OCI-LY3 (cell line): ENCODE results near the gene PLEKHO1.

Experiments
- H2AFZ ChIP-seq: fragments of 200-600, 300-600 bp; shearing (Covaris generic); 2 replicates; pipeline ENCODE4 v1.6.0; 2014; ENCODE audit warnings: antibody characterized with exemption, low read depth, low read length
- H3K27ac ChIP-seq: fragments of 200-600, 300-600 bp; sonication (generic); 2 replicates; pipeline ENCODE4 v1.5.1; 2014; ENCODE audit warnings: mild to moderate bottlenecking, low read length, moderate library complexity, mixed read lengths
- H3K27me3 ChIP-seq: fragments of 200-600, 300-600 bp; sonication (generic); 2 replicates; pipeline ENCODE4 v1.6.1; 2014; ENCODE audit warnings: low read depth, low read length, mixed read lengths
- H3K36me3 ChIP-seq: fragments of 200-600, 300-600 bp; sonication (generic); replicated peaks from 2 replicates; pipeline ENCODE3; 2014; ENCODE audit warnings: low read depth, low read length, mixed read lengths
- H3K4me1 ChIP-seq: fragments of 300-600, 200-600 bp; sonication (generic); 2 replicates; pipeline ENCODE4 v1.6.1; 2014; ENCODE audit warnings: low read length, mixed read lengths
- H3K4me2 ChIP-seq: fragments of 200-600, 300-600 bp; sonication (generic); 2 replicates; pipeline ENCODE4 v1.6.1; 2014; ENCODE audit warnings: low read length, mixed read lengths
- H3K4me3 ChIP-seq: fragments of 300-600, 200-600 bp; sonication (generic); 2 replicates; pipeline ENCODE4 v1.5.1; 2014; ENCODE audit warnings: antibody characterized with exemption, mild to moderate bottlenecking, low read length, moderate library complexity
- H3K79me2 ChIP-seq: fragments of 300-600, 200-600 bp; shearing (Covaris generic); 2 replicates; pipeline ENCODE4 v1.6.1; 2014; ENCODE audit warnings: mild to moderate bottlenecking, low read length, mixed read lengths
- H3K9ac ChIP-seq: fragments of 300-600, 200-600 bp; shearing (Covaris generic); 2 replicates; pipeline ENCODE4 v1.6.0; 2014; ENCODE audit warnings: mild to moderate bottlenecking, low read length, moderate library complexity
- H3K9me3 ChIP-seq: fragments of 200-600, 300-600 bp; shearing (Covaris generic); 2 replicates; pipeline ENCODE4 v1.6.1; 2014; ENCODE audit warnings: low read length, mixed read lengths; ENCODE audit not compliant: insufficient read depth
- H4K20me1 ChIP-seq: fragments of 200-600, 300-600 bp; sonication (generic); 2 replicates; pipeline ENCODE4 v1.6.1; 2016; ENCODE audit warnings: low read length, mixed read lengths; ENCODE audit not compliant: insufficient read depth
- EZH2phosphoT487 ChIP-seq: fragments of 200-600 bp; shearing (Covaris generic); IDR thresholded peaks from 2 replicates; pipeline ENCODE4 v1.6.1; 2018; ENCODE audit warnings: antibody characterized with exemption, mixed run types, low read depth
- TF ChIP-seq, protein P1 (sequence below): fragments of 200-600, 300-600 bp; sonication (generic); IDR thresholded peaks from 2 replicates; pipeline ENCODE4 v1.5.1; 2014; ENCODE audit warnings: antibody characterized with exemption, low read length, low read depth

The PLEKHO1 gene

DNA sequence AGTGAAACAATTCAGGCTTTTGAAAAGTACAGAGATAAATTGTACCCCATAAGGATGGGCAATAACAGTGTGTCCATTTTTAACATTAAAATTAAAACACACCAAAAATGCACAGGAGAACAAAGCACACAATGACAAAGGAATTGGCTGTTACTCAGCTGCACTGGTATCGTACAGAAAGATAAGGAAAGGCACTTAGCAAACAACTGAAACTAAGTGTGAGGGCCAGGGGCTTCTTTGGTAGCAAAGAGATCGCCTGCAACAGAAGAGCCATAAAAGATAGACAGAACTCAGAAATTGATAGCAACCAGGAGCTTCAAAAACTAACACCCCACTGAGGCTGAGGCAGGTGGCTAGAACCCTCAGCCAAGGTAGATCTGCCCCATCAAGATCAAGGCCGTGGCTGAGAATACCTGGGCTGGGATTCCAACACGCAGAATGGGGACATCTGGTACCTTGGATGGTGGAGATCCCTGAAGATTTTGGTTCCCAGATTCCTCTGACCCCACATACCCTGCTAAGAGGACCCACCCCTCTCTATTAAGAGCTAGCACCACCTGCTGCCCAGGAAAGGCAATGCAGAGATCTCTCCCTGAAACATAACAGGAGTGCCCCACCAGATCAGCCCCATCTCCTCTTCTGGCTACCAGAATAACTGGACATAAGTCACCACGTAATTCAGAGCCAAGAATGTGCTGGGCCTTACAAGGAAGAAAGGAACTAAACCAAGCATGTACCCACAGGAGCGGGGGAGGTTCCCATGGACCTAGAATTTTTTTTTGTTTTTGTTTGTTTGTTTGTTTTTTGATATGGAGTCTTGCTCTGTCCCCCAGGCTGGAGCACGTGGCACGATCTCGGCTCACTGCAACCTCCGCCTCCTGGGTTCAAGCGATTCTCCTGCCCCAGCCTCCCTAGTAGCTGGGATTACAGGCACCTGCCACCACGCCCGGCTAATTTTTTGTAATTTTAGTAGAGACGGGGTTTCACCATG is 16.2 kb downstream of the PLEKHO1 start:
- H3K79me2 ChIP-seq: peaks cover 13% of the 10 kb centered on the region
- peak overlapping the region; percentile 96 for H3K9ac ChIP-seq
- no peaks in the 10 kb centered on the region for H3K27me3 ChIP-seq
- peaks cover 70% of the 10 kb centered on the region for H3K4me1 ChIP-seq
- peak overlapping the region; percentile 30; the same call in 1 of the 2 replicates for H2AFZ ChIP-seq
- no peaks in the 10 kb centered on the region for H3K9me3 ChIP-seq
- no peaks in the 10 kb centered on the region for H4K20me1 ChIP-seq
- peak overlapping the region; percentile 49 for H3K4me3 ChIP-seq
- TF ChIP-seq, protein P1, sequence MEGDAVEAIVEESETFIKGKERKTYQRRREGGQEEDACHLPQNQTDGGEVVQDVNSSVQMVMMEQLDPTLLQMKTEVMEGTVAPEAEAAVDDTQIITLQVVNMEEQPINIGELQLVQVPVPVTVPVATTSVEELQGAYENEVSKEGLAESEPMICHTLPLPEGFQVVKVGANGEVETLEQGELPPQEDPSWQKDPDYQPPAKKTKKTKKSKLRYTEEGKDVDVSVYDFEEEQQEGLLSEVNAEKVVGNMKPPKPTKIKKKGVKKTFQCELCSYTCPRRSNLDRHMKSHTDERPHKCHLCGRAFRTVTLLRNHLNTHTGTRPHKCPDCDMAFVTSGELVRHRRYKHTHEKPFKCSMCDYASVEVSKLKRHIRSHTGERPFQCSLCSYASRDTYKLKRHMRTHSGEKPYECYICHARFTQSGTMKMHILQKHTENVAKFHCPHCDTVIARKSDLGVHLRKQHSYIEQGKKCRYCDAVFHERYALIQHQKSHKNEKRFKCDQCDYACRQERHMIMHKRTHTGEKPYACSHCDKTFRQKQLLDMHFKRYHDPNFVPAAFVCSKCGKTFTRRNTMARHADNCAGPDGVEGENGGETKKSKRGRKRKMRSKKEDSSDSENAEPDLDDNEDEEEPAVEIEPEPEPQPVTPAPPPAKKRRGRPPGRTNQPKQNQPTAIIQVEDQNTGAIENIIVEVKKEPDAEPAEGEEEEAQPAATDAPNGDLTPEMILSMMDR: peak; percentile 97
- no peak for TF ChIP-seq EZH2phosphoT487
- H3K36me3 ChIP-seq: peaks cover 11% of the 10 kb centered on the region
- H3K27ac ChIP-seq: peak overlapping the region; percentile 94
- peak overlapping the region; percentile 74 for H3K4me2 ChIP-seq

DNA sequence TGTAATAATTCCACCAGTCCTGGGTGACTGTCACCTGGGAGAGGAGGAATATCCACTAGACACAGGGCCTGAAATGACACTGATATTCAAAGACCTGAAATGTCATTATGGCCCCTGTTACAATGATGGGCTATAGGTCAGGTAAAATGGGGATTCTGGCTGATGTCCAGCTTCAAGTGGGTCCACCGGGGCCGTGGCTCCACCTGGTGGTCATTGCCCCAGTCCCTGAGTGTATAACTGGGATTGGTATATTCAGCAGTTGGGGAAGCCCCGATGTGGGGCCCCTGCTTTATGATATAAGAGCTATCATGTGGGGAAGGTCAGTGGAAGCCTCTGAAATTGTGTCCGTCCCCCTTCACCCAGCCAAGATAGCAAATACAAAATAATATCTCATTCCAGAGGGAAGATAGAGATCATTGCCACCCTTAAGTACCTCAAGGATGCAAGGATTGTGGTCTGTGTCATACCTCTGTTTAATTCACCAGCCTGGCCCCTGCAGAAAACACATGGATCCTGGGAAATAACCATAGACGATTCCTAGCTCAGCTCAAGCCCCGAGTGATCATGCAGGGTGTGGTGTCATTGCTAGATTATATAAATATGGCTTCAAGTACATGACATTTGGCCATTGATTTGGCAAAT is 19.4 kb downstream of the PLEKHO1 start:
- H3K79me2 ChIP-seq: no peaks in the 10 kb centered on the region
- H4K20me1 ChIP-seq: no peaks in the 10 kb centered on the region
- TF ChIP-seq, protein P1: peak; percentile 97
- no peak for TF ChIP-seq EZH2phosphoT487
- no peaks in the 10 kb centered on the region for H3K36me3 ChIP-seq
- H3K4me3 ChIP-seq: no peak overlapping the region
- no peaks in the 10 kb centered on the region for H3K9me3 ChIP-seq
- no peaks in the 10 kb centered on the region for H3K27me3 ChIP-seq
- no peak overlapping the region for H3K27ac ChIP-seq
- no peak overlapping the region for H2AFZ ChIP-seq
- no peak overlapping the region for H3K9ac ChIP-seq
- peak overlapping the region; percentile 33; the same call in 1 of the 2 replicates for H3K4me2 ChIP-seq
- peaks cover 38% of the 10 kb centered on the region for H3K4me1 ChIP-seq

DNA sequence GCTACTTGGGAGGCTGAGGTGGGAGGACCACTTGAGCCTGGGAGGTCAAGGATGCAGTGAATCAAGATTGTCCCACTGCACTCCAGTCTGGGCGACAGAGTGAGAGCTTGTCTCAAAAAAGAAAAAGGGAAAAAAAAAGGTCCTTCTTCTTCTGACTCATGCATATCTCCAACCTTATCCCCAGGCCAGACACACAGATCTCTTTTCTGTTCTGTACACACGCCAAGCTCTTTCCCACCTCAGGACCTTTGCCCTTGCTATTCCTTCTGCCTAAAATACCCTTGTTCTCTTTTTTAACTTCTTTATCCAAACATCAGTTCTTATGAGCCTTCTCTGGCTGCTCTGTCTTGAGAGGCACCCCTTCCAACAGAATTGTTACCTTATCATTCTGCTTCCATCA is 22.1 kb downstream of the PLEKHO1 start:
- Histone ChIP-seq H3K4me3 (no peak overlapping the region), H3K27me3 (no peaks in the 10 kb centered on the region), H3K27ac (no peak overlapping the region), H4K20me1 (no peaks in the 10 kb centered on the region), H3K36me3 (no peaks in the 10 kb centered on the region), H3K9me3 (no peaks in the 10 kb centered on the region), H2AFZ (no peak overlapping the region), H3K79me2 (no peaks in the 10 kb centered on the region), H3K4me2 (no peak overlapping the region), H3K9ac (no peak overlapping the region), H3K4me1 (peaks cover 11% of the 10 kb centered on the region)
- TF ChIP-seq, protein P1: no peak
- TF ChIP-seq EZH2phosphoT487: no peak

DNA sequence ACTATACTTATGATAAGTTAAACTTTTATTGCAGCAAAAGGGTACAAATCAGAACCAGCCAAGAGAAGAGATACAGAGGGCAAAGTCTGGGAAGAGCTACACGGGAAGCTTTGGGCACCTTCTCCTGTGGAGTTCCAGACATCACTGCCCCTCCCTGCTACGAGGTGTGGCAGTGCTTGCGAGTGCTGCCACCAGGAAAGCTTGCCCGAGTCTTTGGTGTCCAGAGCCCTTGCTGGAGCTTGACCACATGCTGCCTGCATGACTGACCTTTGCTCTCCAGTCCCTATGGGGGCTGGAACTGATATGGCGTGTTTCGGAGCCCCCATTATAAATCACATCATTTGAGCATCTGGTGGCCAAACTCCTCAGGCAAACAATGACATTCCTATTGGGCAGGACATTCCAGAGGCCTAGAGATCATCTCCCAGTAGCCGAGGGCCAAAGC is 23.4 kb downstream of the PLEKHO1 start:
- peaks cover 8% of the 10 kb centered on the region for H3K4me1 ChIP-seq
- H3K27me3 ChIP-seq: no peaks in the 10 kb centered on the region
- no peak overlapping the region for H2AFZ ChIP-seq
- no peak for TF ChIP-seq EZH2phosphoT487
- TF ChIP-seq, protein P1: no peak
- no peaks in the 10 kb centered on the region for H3K9me3 ChIP-seq
- no peak overlapping the region for H3K4me3 ChIP-seq
- no peak overlapping the region for H3K27ac ChIP-seq
- no peaks in the 10 kb centered on the region for H3K79me2 ChIP-seq
- no peaks in the 10 kb centered on the region for H4K20me1 ChIP-seq
- H3K36me3 ChIP-seq: no peaks in the 10 kb centered on the region
- H3K4me2 ChIP-seq: no peak overlapping the region
- no peak overlapping the region for H3K9ac ChIP-seq
